Esophagus squamous epithelium (tissue), 5 donors: Measurements from ENCODE around the gene AGBL5. TPM values are rescaled to one million over a fixed set of nuclear protein-coding genes. Genes with fewer than 3 reads are reported as not detected.

Source experiments
- DNase-seq: peaks from one replicate; lab custom pipeline; 2025; lab: John Stamatoyannopoulos, UW
- H3K27ac ChIP-seq, 4 donors: fragments of 200-600 bp; sonication (generic); one replicate each; pipeline ENCODE4 v1.5.1; 2016 to 2019; ENCODE audit warnings: mild to moderate bottlenecking in 1 of 4
- H3K27me3 ChIP-seq, 4 donors: fragments of 200-600 bp; sonication (generic); 1 replicate in 3 of 4; 2 replicates in 1 of 4; pipeline versions ENCODE4 v1.5.1 to v1.6.0; 2017 to 2021; ENCODE audit warnings: antibody characterized with exemption in 1 of 4
- H3K36me3 ChIP-seq, 3 donors: fragments of 200-600 bp; sonication (generic); one replicate each; pipeline ENCODE4 v1.5.1; 2016 to 2019
- H3K4me1 ChIP-seq, 3 donors: fragments of 200-600 bp; sonication (generic); one replicate each; pipeline ENCODE4 v1.5.1; 2017 to 2019
- H3K4me3 ChIP-seq, 4 donors: fragments of 200-600 bp; sonication (generic); 1 replicate in 3 of 4; 2 replicates in 1 of 4; pipeline ENCODE4 v1.5.1; 2016 to 2019; ENCODE audit warnings: mild to moderate bottlenecking in 2 of 4, moderate library complexity in 1 of 4
- H3K9me3 ChIP-seq, 3 donors: fragments of 200-600 bp; sonication (generic); one replicate each; pipeline ENCODE4 v1.5.1; 2016 to 2019
- POLR2A ChIP-seq, 4 donors: fragments of 450-650 bp; IDR thresholded peaks; one replicate each; pipeline ENCODE4 v1.6.1; 2017; ENCODE audit warnings: antibody characterized with exemption in 4 of 4, mild to moderate bottlenecking in 4 of 4, moderate library complexity in 3 of 4
- WGBS, 2 donors: methylation state at CpG; one replicate each; pipeline ENCODE4 v1.1.5; 2018; 5-methylcytosine and 5-hydroxymethylcytosine counted together
- intact Hi-C: fragments of 100-400 bp; cut with DNase I; formaldehyde crosslinking; loops from one replicate; pipeline ENCODE4 v1.15.0; 2022
- total RNA-seq, 4 donors: library from RNA; depleted of rRNA; stranded (reverse); fragments of >200 nt; gene quantifications; one replicate each; pipeline ENCODE4 v1.1.0, GENCODE V29; 2016
- TF ChIP-seq, protein P1 (sequence below), 6 experiments: fragments of 450-650 bp in 4 of 6; fragments of 200-600 bp in 2 of 6; sonication (generic) in 2 of 6; IDR thresholded peaks; one replicate each; pipeline ENCODE4 v1.5.1; 2016 to 2019; ENCODE audit warnings: antibody characterized with exemption in 6 of 6, mild to moderate bottlenecking in 4 of 6, moderate library complexity in 4 of 6
- donor health status: DM: yes; HTN: yes; CAD: no.

Gene AGBL5
- total RNA-seq, 4 donors from 2014 or later, result 4.7 to 12.4 (median 9.6) TPM

DNA sequence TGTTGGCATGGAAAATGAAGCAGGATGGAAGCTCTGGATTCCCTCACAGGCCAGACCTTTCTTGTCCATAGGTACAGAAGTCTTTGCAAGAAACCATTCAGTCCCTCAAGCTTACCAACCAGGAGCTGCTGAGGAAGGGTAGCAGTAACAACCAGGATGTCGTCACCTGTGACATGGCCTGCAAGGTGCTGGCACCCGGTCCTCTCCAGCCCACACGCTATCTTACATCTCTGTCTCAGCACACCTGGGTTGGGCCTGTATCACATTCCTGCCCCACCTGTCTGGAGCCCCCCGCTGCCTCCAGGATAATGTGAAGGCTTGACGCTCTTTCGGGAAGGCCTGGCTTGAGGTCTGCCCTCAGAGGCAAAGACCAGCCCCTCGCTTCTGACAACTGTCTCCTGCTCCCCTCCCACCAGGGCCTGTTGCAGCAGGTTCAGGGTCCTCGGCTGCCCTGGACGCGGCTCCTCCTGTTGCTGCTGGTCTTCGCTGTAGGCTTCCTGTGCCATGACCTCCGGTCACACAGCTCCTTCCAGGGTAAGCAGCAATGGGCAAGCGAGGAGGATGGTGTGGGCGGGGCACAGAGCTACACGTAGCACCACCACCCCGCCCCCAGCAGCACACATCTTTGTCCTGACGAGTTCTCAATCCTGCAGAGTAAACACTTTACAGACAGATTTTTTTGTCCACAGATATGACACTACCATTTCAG lies 12.7 kb upstream of the AGBL5 start:
- no peak for DNase-seq
- Histone ChIP-seq H3K36me3 (peaks cover 54 to 74% (median 63%) of the 10 kb centered on the region in 3 donors), H3K4me1 (peaks cover 5 to 16% (median 9%) of the 10 kb centered on the region in 3 donors), H3K27ac (no peak overlapping the region), H3K4me3 (no peak overlapping the region), H3K9me3 (no peaks in the 10 kb centered on the region), H3K27me3 (no peaks in the 10 kb centered on the region)
- intact Hi-C loops, result no loop called here
- WGBS, 2 donors, result 82 to 89% methylated on average over 11 to 13 of the region's 17 CpGs
- TF ChIP-seq POLR2A (IDR thresholded peaks at IDR 0.05), result no peak
- TF ChIP-seq, protein P1, sequence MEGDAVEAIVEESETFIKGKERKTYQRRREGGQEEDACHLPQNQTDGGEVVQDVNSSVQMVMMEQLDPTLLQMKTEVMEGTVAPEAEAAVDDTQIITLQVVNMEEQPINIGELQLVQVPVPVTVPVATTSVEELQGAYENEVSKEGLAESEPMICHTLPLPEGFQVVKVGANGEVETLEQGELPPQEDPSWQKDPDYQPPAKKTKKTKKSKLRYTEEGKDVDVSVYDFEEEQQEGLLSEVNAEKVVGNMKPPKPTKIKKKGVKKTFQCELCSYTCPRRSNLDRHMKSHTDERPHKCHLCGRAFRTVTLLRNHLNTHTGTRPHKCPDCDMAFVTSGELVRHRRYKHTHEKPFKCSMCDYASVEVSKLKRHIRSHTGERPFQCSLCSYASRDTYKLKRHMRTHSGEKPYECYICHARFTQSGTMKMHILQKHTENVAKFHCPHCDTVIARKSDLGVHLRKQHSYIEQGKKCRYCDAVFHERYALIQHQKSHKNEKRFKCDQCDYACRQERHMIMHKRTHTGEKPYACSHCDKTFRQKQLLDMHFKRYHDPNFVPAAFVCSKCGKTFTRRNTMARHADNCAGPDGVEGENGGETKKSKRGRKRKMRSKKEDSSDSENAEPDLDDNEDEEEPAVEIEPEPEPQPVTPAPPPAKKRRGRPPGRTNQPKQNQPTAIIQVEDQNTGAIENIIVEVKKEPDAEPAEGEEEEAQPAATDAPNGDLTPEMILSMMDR (IDR thresholded peaks at IDR 0.05), result no peak

DNA sequence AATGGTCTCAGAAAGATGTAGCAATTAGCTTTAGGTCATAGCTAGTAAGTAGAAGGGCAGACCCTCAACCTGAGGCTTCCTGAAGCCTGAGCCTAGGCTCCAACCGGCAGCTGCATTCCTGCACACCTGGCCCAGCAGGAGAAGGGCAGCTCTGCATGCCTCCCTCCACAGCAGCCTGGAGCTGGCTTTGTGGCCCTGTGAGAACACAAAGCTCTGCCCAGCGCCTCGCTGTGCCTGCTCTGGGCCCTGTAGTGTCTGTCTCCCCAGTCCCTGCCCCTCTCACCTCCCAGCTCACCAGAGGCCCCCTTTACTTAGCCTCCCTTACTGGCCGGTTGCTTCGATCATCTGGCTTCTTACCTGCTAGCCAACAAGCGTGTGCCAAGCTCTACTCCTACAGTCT lies 12.0 kb upstream of the AGBL5 start:
- no peaks in the 10 kb centered on the region for H3K27me3 ChIP-seq
- H3K36me3 ChIP-seq, result peaks cover 54 to 74% (median 63%) of the 10 kb centered on the region in 3 donors
- H3K4me3 ChIP-seq, result no peak overlapping the region
- no peak for TF ChIP-seq POLR2A (IDR thresholded peaks at IDR 0.05)
- TF ChIP-seq, protein P1 (IDR thresholded peaks at IDR 0.05), result no peak
- DNase-seq, result no peak
- 92 to 100% methylated on average over 1 to 2 of the region's 6 CpGs for WGBS, 2 donors
- H3K27ac ChIP-seq, result no peak overlapping the region
- H3K4me1 ChIP-seq, result peaks cover 0 to 10% (median 3%) of the 10 kb centered on the region in 3 donors
- H3K9me3 ChIP-seq, result no peaks in the 10 kb centered on the region
- intact Hi-C loops, result no loop called here

DNA sequence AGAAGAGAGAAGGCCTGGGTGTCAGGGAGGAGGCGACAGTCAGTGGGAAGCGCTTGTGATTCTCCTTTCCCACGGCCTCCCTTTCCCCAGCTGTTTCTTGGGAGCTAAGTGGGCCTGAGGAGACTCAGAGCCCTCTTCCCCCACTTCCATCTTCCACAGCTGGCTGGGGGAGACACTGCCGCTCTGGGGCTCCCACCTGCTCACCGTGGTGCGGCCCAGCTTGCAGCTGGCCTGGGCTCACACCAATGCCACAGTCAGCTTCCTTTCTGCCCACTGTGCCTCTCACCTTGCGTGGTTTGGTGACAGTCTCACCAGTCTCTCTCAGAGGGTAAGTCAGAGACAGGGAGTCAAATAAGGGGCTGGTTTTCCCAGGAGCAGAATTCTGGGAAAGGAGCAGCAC lies 11.6 kb upstream of the AGBL5 start:
- Histone ChIP-seq H3K36me3 (peaks cover 54 to 71% (median 63%) of the 10 kb centered on the region in 3 donors), H3K27ac (no peak overlapping the region), H3K27me3 (no peaks in the 10 kb centered on the region), H3K4me1 (peaks cover 0 to 6% (median 0%) of the 10 kb centered on the region in 3 donors), H3K9me3 (no peaks in the 10 kb centered on the region), H3K4me3 (no peak overlapping the region)
- no peak for DNase-seq
- intact Hi-C loops, result no loop called here
- TF ChIP-seq, protein P1 (IDR thresholded peaks at IDR 0.05), result no peak
- no peak for TF ChIP-seq POLR2A (IDR thresholded peaks at IDR 0.05)
- 94 to 100% methylated on average over 4 to 5 of the region's 7 CpGs for WGBS, 2 donors

DNA sequence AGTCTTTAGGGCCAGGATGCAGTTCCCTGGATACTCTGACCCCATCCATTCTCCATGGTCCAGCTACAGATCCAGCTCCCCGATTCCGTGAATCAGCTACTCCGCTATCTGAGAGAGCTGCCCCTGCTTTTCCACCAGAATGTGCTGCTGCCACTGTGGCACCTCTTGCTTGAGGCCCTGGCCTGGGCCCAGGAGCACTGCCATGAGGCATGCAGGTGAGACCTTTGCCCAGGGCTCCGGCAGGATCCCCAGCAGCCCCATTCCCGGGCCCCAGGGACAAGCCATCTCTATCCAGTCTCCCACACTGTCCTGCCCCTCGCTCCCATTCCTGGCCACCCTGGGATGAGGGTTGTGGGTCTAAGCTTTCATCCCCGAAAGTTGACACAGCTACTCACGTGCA lies 11.2 kb upstream of the AGBL5 start:
- intact Hi-C loops, result no loop called here
- no peaks in the 10 kb centered on the region for H3K9me3 ChIP-seq
- peaks cover 49 to 67% (median 60%) of the 10 kb centered on the region in 3 donors for H3K36me3 ChIP-seq
- H3K4me1 ChIP-seq, result peaks cover 0 to 1% (median 0%) of the 10 kb centered on the region in 3 donors
- H3K27me3 ChIP-seq, result no peaks in the 10 kb centered on the region
- no peak overlapping the region for H3K27ac ChIP-seq
- WGBS, 2 donors, result 92 to 94% methylated on average over 5 to 8 of the region's 8 CpGs
- H3K4me3 ChIP-seq, result no peak overlapping the region
- TF ChIP-seq, protein P1 (IDR thresholded peaks at IDR 0.05), result no peak
- no peak for TF ChIP-seq POLR2A (IDR thresholded peaks at IDR 0.05)
- no peak for DNase-seq

DNA sequence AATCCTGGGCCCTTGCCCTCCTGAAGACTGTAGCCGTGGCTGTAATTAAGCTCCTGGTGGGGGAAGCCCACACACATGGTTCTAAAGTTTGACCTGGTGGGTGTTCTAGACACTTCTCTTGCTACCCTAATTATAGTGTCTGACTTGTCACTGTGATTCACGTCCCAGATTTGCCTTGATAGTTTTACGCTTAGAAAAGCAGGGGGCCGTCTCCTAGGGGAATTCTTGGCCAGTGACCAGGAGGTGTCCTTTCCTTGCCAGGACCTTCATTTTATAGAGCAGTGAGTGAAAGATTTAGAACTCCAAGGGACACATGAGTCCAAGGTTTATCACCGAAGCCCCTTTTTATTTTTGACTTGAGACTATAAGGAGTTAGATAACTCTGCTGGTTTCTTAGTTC lies 9.7 kb upstream of the AGBL5 start:
- TF ChIP-seq, protein P1 (IDR thresholded peaks at IDR 0.05), result no peak
- TF ChIP-seq POLR2A (IDR thresholded peaks at IDR 0.05), result no peak
- 49 to 79% methylated on average over 5 of the region's 5 CpGs for WGBS, 2 donors
- intact Hi-C loops, result no loop called here
- DNase-seq, result no peak
- Histone ChIP-seq H3K4me3 (no peak overlapping the region), H3K27ac (no peak overlapping the region), H3K36me3 (peaks cover 39 to 52% (median 45%) of the 10 kb centered on the region in 3 donors), H3K4me1 (no peaks in the 10 kb centered on the region), H3K27me3 (no peaks in the 10 kb centered on the region), H3K9me3 (no peaks in the 10 kb centered on the region)
